AG08396 (cell line): ENCODE results near the gene PPP1R18.
A peak's percentile ranks its signal among the peaks of the same experiment; 100 is the strongest.

Source experiments
- DNase-seq: peaks from one replicate; pipeline ENCODE4 v3.0.0; 2012; ENCODE audit warnings: low spot score, mixed read lengths

The PPP1R18 gene

DNA sequence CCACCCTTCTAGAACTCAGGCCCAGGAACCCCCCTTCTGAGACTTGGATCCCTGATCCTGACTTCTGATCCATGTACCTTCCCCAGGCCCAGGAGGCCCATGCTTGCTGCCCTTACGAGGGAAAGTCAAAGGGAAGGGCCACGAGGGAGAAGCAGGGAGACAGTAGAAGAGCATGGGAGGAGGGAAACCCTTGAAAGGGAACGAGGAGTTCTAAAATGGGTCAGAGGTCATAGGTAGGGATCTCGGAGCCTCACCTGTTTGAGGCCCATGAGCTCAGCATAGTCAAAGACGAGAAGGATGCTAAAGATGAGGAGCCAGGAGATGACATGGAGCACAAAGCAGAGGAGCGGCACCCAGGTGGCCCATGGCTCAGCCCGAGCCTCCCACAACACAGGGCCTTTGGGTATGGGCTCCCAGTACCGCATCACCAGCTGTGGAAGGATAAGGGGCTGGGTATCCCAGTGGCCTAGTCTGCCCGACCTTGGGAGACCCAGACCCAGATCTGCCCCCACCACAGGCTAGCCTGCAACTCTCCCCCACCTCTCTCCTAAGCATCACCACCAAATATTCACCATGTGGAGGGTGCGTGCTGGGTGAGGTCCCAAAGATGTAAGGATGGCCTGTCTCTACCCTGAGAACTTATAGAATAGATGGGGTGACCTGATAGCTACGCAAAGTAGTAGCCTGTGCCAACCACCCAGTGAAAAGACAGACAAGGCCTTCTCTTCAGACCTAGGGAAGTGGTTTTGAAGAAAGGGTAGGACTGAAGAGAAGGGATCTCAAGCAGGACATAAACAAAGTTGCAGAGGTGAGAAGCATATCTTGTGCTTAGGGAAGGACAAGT, 2.8 kb upstream of the PPP1R18 start:
- no peak for DNase-seq

DNA sequence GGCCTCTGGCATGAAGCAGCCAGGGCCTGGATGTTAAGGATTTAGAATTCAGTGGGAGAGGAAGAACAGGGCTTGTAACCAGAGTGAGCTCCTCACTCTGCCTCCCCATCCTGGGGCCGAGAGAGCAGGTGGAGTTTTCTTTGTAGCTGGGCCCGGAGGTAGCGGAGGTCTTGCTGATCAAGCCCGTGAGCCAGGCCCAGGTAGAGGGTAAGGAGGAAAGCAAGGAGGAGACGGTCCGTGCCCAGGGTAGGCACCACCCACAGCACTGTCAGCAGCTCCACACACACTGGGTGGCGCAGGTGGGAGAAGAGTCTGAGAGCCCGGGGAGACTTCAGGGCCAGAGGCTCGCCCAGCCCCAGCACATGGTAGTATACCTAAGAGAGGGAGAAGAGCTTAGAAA, 2.1 kb upstream of the PPP1R18 start:
- no peak for DNase-seq

DNA sequence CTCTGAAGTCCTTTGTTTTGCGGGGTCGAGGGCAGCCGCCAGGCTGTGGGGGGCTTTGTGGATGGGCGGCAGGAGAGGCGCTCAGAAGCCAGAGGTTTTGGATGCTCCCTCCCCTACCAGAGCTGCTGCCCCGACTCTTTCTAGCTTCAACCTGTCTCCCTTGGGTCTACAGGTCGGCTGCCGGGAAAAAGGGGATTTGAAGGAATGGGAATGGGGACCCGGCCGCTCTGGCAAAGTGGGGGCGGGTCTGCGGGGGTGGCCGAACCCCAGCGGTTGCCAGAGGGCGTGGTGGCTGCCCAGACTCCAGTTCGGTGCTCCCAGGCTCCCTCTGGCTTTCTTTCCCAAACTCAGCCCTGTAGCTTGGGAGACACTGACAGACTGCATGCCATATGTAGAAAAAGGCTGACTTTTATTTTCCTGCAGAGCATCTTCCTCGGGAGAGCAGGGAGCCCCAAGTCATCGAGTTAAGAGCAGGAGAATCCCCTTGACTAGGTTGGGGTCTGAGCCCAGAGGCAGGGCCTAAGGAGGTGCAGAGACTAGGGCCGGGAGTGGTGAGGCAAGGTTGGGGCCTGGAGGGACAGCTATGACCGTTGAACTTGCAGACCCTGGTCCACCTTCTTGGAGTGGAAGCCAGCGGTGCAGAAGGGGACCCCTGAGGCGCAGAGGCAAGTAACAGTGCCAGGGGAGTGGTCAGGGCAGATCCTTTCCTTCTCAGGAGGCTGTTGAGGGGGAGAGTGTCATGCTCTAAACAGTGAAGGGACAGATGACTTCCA, 1.4 kb upstream of the PPP1R18 start:
- peak; percentile 41 for DNase-seq

GRCh38 chr6:30686908-30687658, 638 bp upstream of the PPP1R18 start:
- peak; percentile 92 for DNase-seq

GRCh38 chr6:30685157-30686008, 1.1 kb downstream of the PPP1R18 start:
- peak; percentile 18 for DNase-seq

DNA sequence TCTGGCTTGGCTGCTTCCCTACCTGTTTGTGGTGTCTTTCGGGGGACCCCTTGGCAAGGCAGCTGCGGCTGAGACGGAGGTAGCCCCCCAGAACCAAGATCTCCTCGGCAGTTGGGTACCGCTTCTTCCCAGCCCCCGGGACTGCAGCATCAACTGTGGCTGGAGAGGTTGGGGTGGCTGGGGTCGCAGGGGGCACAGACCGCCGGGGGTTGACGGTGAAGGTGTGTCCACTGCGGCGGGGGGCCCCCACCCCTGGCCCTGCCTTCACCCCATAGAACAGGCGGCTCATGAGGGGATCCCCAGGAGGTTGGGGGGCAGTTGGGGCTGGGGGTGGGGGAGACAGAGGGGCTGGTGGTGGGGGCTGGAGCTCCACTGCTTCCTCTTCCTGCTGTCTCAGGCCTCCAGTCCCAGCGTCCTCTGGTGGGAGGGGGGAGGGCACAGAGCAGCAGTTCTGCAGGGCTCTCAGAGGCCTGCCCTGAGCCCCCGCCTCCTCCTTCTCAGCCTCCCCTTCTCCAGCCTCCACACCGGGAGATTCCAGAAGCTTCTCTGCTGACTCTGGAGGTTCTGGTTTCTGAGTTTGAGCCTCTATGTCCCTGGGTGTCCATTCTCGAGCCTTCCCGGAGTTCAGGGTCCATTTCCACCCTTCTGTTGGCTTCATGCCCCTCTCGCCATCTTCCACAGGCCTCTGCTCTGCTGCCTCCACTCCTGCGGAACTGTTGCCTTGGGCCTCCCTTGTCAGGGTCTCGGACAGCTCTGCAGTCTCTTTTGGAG, 1.9 kb downstream of the PPP1R18 start:
- peak; percentile 2 for DNase-seq

- DNase-seq = no peak
These were observed 2.5 kb downstream of the PPP1R18 start for GRCh38 chr6:30683980-30684338.

GRCh38 chr6:30683183-30683979, 3.1 kb downstream of the PPP1R18 start:
- no peak for DNase-seq

GRCh38 chr6:30682143-30683117, 4.0 kb downstream of the PPP1R18 start:
- peak; percentile 90 for DNase-seq

DNA sequence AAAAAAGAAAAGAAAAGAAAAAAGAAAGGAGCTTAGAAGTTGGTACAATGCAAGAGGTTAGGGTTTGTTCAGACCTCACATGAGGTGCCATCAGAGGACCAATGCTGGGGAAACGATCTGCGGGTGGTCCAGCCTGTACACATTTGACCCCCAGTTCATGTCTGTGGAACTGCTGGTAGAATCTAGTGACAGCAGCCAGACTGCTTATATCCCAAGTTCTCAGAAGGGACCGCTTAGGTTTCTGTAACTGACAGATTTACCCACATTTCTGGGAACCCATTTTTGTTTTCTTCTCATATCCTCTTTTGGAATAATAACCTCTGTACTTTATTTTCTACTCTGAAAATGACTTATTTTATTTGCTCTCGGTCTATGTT, 4.7 kb downstream of the PPP1R18 start:
- no peak for DNase-seq

DNA sequence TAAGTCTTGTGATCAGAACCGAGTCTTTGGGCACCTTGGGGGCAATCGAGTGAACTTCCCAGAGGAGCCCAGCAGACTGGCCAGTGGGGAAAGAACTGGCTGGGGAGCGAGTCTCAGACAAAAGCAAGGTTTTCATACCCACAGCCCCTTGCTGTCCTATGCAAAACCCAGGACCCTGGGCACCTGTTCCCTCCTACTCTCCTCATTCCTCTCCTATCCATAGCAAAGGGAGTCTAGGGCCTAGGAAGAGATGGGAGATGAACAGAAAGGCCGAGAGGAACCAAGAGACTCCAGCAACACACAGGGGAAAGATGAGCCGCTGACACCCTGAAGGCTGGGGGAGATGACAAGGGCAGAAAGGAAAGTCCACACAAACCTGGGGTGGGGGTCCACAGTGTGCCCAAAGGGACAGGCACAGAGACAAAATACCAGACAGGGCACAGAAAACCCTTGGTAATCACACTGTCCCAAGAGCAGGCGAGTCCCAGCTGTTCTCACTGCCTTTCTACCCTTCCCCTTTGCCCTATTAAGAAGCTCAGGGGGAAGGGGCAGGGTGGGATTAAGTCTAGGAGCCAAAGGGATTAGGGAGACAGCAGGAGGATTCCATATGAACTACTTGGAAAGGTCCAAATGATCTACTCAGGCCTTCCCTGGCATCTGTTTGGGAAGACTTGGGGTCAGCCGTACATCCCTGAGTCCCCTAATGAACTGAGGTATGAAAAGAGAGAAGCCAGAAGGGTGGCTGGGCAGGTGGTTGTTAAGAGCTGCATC, 6.5 kb downstream of the PPP1R18 start:
- no peak for DNase-seq

DNA sequence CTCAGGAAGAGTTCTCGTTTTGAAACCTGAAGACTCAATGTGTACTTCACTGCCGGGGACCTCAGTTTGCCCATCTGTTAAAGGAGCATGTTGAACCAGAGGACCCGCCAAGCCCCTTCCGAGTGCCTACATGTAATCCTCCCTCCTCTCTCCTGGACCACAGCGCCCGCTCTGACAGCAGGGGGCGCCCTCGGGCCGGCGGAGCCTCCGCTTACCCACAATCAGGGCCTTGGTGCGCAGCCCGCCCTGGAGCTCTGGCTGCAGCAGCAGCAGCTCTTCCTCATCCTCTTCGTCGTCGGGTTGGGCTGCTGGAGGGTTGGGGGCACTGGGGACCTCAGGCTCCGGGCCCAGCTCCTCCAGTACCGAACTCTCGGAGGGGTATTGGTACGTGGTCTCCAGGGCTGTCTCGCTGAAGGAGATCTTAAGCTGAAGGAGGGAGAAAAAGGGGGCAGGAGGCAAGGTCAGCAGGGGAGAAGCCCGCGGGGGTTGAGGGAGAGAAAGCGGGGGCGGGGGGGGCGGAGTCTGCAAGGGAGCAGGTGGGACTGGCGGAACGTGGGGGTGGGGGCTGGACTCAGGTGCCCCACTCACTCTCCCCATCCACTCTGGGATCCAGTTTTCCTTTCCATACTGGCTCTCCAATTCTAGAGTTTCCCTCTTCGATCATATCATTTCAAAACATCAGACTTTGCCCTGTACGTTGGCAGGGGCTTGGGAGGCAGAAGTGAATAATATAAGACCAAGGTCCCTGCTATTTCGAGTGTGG, 7.3 kb downstream of the PPP1R18 start:
- DNase-seq = peak; percentile 77

- no peak for DNase-seq
These were observed 9.7 kb downstream of the PPP1R18 start for GRCh38 chr6:30676660-30677285.

DNA sequence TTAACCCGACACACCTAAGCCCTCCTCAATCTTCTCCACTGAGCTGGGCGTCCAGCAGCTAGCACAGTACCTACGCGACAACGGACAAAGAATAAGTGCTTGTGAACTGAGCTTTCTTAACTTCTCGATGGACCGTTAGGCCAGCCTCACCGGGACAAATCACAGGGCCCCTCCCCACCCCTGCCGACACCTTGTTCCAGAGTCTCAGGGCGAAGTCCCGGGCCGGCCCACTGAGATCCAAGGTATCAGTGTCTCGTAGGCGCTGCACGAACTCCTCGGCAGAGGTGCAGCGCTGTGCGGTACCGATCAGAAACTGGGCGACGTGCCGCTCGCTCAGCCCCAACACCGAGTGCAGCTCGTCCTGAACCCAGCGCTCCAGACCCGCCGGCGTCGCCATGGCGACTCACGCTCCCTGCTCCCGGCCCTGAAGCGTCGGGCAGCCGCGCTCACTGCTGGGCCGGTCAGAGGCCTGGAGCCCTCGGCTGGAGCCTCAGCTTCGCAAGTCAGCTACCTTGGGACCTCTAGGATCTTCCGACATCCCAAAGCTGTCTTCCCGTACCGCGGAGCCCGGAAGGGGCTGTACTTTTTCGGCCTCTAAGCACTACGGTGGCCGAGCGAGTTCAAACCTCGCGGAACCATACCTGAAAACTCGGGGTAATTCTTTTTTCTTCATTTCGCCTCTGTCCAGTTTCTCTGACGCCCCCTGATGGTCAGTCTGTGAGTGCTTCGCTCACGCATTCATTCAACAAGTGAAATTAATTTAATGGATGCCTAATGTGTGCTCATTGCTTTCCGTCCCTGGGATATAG, 13.8 kb downstream of the PPP1R18 start, which contains the start of gene DHX16:
Gene DHX16 (minus strand): TSS at position 562 of the 809 bp plus-strand sequence. CDS start 165 bp downstream, at position 397.
- peak; percentile 94 for DNase-seq

GRCh38 chr6:30670760-30671527, 15.5 kb downstream of the PPP1R18 start:
- no peak for DNase-seq
